Fibroblast of peridontal ligament (primary cell): ENCODE results near the gene CDH20.

Experiments used
- DNase-seq: peaks from one replicate; pipeline ENCODE4 v3.0.0-alpha.2; 2010; ENCODE audit errors: extremely low read depth

Gene CDH20

DNA sequence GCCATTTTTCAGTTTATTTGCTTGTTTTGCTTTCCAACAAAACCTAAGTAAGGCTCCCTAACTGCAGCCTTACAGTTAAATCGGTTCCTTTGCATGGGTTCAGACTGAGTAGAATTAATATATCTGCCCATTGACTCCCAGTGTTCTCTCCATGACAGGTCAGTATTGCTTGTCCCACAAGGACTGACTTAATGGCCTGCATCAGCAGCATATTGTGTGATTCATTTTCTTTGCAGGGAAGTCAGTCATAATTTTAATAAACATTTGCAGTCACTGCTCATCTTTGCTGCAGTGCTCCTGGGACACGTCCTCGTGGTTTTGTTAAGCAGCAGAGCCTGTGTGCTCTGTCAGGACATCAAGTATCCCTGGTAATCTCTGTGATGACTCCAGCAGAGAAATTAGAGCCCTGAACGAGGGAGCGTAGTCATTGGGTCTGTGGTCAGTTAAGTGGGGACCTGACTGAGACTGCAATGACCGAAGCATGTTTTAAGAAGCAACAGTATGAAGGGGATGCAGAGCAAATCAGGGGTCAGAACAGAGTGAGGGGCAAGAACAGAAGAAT lies 93.3 kb downstream of the CDH20 start:
- peak; percentile 21 for DNase-seq

DNA sequence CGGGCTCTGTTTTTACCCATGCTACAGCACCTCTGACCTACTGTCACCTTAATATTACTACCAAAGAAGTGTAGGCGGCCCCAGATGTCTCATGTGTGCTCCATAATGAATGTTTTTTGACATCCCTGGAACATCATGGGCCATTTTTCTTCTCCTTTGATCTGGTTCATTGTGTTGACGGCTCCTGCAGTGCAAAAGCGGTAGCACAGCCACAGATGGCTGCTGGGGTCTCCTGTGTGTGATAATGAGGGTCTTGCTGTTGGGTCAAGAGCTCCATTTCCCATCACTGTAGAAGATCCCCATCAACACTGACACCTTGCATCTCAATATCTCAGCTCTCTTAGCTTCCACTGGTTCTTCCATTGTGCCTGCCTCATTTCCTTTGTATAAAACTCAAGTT lies 95.0 kb downstream of the CDH20 start:
- no peak for DNase-seq

DNA sequence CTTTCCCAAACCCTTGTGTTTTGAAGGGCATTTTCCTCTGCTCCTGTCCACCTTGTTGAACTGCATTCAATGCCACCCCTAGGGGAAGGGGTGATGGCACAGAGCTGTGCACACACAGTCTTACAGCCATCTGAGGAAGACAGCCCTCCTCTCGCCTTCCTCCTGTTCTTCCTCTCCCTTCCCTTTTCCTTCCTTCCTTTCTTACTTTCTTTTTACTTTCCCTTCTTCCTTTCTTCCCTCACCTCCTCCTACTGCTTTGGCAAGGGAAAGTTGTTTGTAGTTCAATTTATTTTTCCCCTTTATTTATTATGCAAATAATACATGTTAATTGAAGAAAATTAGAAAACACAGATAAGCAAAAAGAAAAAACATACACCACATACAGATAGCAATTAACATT lies 99.4 kb downstream of the CDH20 start:
- DNase-seq, result no peak

DNA sequence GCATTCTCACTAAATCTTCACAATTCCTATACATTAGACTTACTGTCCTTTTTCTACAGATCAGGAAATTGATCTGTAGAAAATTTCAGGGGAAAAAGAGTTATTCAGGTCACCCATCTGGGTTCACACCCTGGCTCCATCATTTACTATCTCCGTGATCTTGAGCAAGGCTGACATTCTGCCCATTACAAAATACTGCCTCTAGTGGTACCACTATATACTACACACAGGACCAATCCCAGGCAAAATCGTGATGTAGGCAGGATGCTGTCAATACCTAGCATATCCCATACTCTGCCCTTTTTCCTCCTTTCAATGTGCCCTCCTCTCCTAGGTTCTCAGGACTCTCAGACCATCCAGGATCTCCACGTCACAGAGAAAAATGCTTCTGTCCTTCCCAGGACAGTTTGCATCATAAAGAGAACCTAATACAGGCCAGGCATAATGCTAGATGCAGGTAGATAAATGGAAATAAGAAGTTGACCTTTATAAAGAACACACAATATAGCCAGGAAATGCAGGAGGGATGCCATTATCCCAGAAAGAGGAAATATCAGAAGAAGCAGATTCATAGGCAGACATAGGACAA lies 101.9 kb downstream of the CDH20 start:
- DNase-seq, result peak; percentile 12

DNA sequence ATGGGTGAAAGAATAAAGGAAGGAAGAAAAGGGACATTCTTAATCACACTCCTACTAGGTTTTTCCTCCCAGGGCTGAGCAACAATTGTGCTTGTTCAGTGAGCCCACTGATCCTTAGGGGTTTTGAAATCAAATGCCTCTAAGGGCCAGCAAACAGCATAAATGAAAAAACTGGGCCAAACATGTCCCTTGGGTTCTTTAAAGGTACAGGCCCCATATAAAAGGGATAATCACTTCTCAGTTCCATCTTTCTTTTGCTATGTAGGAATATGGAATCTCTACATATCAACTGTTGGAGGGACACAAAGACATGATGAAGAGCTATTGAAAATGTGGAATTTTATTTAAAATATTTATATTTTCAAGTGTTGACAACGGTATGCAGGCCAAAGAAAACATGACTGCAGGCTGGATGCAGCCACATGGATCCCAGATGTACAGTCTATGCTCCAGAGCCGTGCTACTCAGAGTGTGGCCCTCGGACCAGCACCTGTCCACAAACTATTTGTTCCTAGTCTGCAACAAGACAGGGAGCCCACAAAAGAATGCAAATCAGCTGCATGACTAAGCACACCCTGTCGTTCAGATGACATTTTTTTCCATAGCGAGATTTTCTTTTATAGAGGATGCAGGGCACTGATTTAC lies 110.0 kb downstream of the CDH20 start:
- no peak for DNase-seq

DNA sequence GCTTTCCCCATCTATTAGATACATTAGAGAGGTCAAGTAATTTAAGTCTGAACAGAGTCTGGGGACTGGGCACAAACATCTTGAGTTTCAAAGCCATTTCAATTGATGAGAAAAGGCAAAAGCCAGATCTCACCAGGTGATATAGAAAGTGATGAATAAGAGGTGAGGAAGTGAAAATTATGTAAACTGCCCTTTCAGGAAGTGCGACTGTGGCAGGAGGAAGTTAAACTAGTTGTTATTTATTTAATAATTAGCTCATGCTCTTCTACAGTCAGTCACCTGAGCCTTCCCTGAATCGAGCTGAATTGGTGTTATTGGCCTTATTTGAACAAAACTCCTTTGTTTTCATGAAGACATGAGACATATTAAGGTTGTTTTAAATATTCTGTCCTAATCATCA lies 115.1 kb downstream of the CDH20 start:
- DNase-seq, result no peak

GRCh38 chr18:61459896-61460648 lies 126.8 kb downstream of the CDH20 start:
- peak; percentile 69 for DNase-seq

- no peak for DNase-seq
Measured at GRCh38 chr18:61464551-61465142, 131.4 kb downstream of the CDH20 start.

- DNase-seq, result no peak
Measured at GRCh38 chr18:61466736-61467135, 133.5 kb downstream of the CDH20 start.

- DNase-seq, result no peak
Measured at GRCh38 chr18:61470031-61470674, 136.9 kb downstream of the CDH20 start.

DNA sequence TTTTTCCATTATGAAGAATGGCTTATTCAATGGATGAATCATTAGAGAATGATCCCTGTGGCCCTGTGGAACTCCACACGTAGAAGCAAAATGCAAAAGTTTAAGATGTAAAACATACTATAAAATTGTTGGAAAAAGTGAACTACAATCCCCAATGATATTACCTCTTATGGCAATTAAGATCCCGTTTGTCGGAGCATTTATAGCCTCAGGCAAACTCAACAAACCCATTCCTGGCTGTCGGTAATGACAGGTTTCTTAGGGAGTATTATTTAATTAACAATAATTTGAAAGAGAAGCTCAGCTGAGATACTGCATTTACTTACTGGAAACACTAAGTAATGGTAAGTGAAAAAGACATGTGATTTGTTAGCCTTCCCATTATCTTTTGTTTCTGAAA lies 138.3 kb downstream of the CDH20 start:
- no peak for DNase-seq

- no peak for DNase-seq
Measured at GRCh38 chr18:61471942-61472341, 138.7 kb downstream of the CDH20 start.

GRCh38 chr18:61474341-61474740 lies 141.1 kb downstream of the CDH20 start:
- no peak for DNase-seq

DNA sequence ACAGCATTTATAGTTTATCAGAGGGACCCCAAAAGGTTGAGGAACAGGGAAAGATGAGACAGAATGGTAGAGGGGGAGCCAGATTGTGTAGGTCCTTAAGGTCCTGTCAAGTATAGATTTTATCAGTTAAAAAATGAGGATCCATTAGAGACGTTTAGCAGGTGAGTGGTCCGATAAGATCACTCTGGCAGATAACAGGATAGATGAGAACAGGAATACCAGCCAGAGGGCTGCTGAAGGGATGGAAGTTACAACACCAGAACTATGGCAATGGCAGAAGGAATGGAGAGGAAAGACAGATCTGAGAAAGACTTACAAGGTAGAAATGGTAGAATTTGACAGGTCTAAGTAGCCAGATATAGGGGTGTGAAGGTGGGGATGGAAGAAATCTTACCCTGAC lies 141.7 kb downstream of the CDH20 start:
- no peak for DNase-seq

DNA sequence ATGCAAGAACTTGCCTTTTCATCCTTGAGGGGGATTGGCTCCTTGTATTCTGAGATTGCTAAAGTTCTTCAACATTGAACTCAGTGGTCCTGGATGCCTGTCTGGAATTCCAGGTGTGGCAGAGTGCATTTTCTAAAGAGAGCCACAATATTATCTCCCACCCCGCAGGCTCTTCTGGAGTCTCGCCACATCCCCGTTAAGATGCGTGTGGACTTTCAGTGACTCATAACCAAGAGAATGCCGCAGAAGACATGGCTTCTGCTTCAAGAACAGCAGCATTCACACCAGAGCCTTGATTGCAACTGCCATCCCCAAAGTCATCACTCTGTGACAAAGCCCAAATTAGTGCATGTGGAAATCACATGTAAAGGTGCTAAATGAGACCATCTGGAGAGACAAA lies 142.7 kb downstream of the CDH20 start:
- no peak for DNase-seq

DNA sequence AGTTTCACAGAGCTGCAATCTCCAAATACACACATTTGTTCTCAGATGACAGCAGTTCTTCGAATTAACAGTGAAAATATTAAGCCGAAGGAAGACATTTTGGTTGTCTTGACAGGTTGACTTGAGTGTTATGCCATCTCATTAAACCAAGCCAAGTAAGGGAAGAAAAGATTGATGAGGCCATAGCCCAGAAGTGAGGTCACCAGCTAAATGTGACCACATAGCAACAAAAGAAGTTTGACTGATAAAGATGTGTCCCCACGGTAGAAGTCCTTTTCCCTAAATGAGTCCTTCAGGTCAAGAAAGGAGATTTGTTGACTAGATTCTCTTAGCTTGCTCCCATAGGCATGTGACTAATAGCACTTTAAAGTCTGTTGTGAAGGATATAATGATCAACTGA lies 156.1 kb downstream of the CDH20 start:
- DNase-seq, result no peak

GRCh38 chr18:61496374-61496773 lies 163.1 kb downstream of the CDH20 start:
- DNase-seq, result no peak

DNA sequence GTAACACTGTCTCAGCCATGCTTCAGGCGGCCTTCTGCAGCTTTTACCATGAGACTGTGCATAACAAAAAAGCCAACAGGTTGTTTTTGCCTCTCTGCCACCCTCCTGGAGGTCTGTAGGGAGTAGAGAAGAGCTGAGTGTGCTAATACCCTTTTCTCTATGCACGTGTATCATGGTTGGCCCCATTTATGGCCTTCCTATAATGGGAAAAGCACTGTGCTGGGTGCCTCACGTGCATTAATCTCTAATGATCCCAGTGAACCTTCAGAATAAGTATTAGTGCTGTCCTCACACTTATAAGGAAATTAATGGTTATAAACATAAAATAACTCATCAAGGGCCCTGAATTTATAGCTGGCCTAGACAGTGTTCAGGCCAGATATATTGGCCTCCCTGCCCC lies 164.2 kb downstream of the CDH20 start:
- DNase-seq, result no peak

GRCh38 chr18:61502472-61502871 lies 169.2 kb downstream of the CDH20 start:
- peak; percentile 83 for DNase-seq

DNA sequence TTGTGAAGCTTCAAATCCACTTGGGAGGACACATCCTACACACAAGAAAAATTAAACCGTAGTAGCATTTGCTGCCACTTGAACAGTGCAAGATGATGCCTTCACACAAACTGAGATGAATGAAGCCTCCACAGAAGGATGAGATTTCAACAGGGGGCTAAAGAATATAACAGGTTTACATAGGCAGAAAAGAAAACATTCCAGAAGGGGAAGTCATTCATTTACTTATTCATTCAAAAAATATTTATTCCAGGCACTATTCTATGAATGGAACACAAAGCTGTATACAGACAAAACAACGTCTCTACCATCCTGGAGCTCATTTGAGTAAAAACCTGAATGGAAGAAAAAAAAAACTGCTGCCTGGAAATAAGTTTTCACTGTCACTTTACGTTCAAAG lies 170.5 kb downstream of the CDH20 start:
- DNase-seq, result peak; percentile 1

- no peak for DNase-seq
Measured at GRCh38 chr18:61528961-61529360, 195.7 kb downstream of the CDH20 start.

- DNase-seq, result no peak
Measured at GRCh38 chr18:61530681-61531080, 197.5 kb downstream of the CDH20 start.
